B cell (primary cell): Measurements from ENCODE around the gene TSPAN18. TPM values are rescaled to one million over a fixed set of nuclear protein-coding genes. Genes with fewer than 3 reads are reported as not detected.

ENCODE experiments used
- ATAC-seq: fragments of 200-7000 bp; cut with Tn5 transposase; one replicate; pipeline ENCODE4 v1.10.0; 2021; ENCODE audit warnings: low read depth, mild to moderate bottlenecking, moderate number of reproducible peaks, moderate library complexity
- CTCF ChIA-PET: fragments of 350-600 bp; sonication (Branson Sonifier 250); formaldehyde crosslinking; loops from one replicate; lab custom pipeline; 2021; ENCODE audit warnings: antibody characterized with exemption, inconsistent platforms; lab: Charles Lee
- POLR2A ChIA-PET: fragments of 350-600 bp; sonication (Branson Sonifier 250); formaldehyde crosslinking; loops from one replicate; lab custom pipeline; 2021; ENCODE audit warnings: antibody characterized with exemption; lab: Charles Lee
- DNase-seq: peaks from one replicate; pipeline ENCODE4 v3.0.0; 2013
- H2AFZ ChIP-seq: 2 replicates; pipeline ENCODE4 v1.6.1; 2012; ENCODE audit warnings: mild to moderate bottlenecking, low read depth, low read length; ENCODE audit not compliant: insufficient read depth, poor library complexity, severe bottlenecking
- H3K27ac ChIP-seq, 2 donors: 1 replicate in 1 of 2; 2 replicates in 1 of 2; pipeline ENCODE4 v1.5.1; 2012 to 2013; ENCODE audit warnings: low read length in 2 of 2, mild to moderate bottlenecking in 2 of 2, moderate library complexity in 1 of 2
- H3K27me3 ChIP-seq, 4 experiments: fragments of 200-600 bp in 1 of 4; sonication (generic) in 1 of 4; replicated peaks in 1 of 4; 1 replicate in 2 of 4; 2 replicates in 2 of 4; pipeline versions ENCODE4 v1.6.1 to v1.7.0; 2013 to 2016; ENCODE audit warnings: low read length in 3 of 4, mild to moderate bottlenecking in 2 of 4, mixed read lengths in 1 of 4, moderate library complexity in 1 of 4; ENCODE audit not compliant: insufficient read depth in 4 of 4, control insufficient read depth in 3 of 4; ENCODE audit errors: control extremely low read depth in 1 of 4
- H3K36me3 ChIP-seq, 2 experiments: replicated peaks in 1 of 2; 1 replicate in 1 of 2; 2 replicates in 1 of 2; pipeline versions ENCODE4 v1.6.1 to v1.7.1; 2013; ENCODE audit warnings: low read length in 1 of 2; ENCODE audit not compliant: insufficient read depth in 2 of 2, control insufficient read depth in 1 of 2; ENCODE audit errors: control extremely low read depth in 1 of 2, extremely low read depth in 1 of 2
- H3K4me1 ChIP-seq, 2 donors: fragments of 200-600 bp in 1 of 2; sonication (generic) in 1 of 2; 1 replicate in 1 of 2; 2 replicates in 1 of 2; pipeline versions ENCODE4 v1.5.1 to v1.6.1; 2013 to 2017; ENCODE audit warnings: low read length in 2 of 2; ENCODE audit not compliant: control insufficient read depth in 2 of 2, insufficient read depth in 2 of 2
- H3K4me2 ChIP-seq: replicated peaks from 2 replicates; pipeline ENCODE3; 2012; ENCODE audit warnings: mild to moderate bottlenecking, low read depth, low read length; ENCODE audit not compliant: poor library complexity, severe bottlenecking
- H3K4me3 ChIP-seq, 5 experiments: fragments of 200-600 bp in 1 of 5; sonication (generic) in 1 of 5; 1 replicate in 3 of 5; 2 replicates in 2 of 5; pipeline versions ENCODE4 v1.5.1 to v1.7.0; 2011 to 2016; ENCODE audit warnings: low read length in 4 of 5, mild to moderate bottlenecking in 4 of 5, low read depth in 2 of 5, control low read depth in 1 of 5, moderate library complexity in 1 of 5; ENCODE audit not compliant: insufficient read depth in 1 of 5; ENCODE audit errors: control extremely low read depth in 1 of 5, extremely low read depth in 1 of 5
- H3K79me2 ChIP-seq: fragments of 200-600 bp; sonication (generic); one replicate; pipeline ENCODE4 v1.6.0; 2016; ENCODE audit warnings: low read length; ENCODE audit not compliant: control insufficient read depth, insufficient read depth
- H3K9ac ChIP-seq: fragments of 200-600 bp; sonication (generic); 2 replicates; pipeline ENCODE4 v1.6.1; 2017; ENCODE audit warnings: mild to moderate bottlenecking, low read length, moderate library complexity
- H3K9me3 ChIP-seq, 3 donors: one replicate each; pipeline versions ENCODE4 v1.6.1 to v1.7.1; 2013; ENCODE audit warnings: low read length in 2 of 3; ENCODE audit not compliant: control insufficient read depth in 2 of 3, insufficient read depth in 1 of 3; ENCODE audit errors: control extremely low read depth in 1 of 3
- H4K20me1 ChIP-seq: 2 replicates; pipeline ENCODE4 v1.6.0; 2012; ENCODE audit warnings: mild to moderate bottlenecking, low read length; ENCODE audit not compliant: insufficient read depth, control insufficient read depth, poor library complexity, severe bottlenecking
- H3K27ac Mint-ChIP-seq: one replicate; pipeline ENCODE4 v1.8.0; 2021; ENCODE audit warnings: mixed read lengths
- H3K27me3 Mint-ChIP-seq: one replicate; pipeline ENCODE4 v1.8.0; 2021; ENCODE audit warnings: mixed read lengths
- H3K4me1 Mint-ChIP-seq: one replicate; pipeline ENCODE4 v1.8.0; 2021; ENCODE audit warnings: mixed read lengths
- H3K4me3 Mint-ChIP-seq: one replicate; pipeline ENCODE4 v1.8.0; 2021; ENCODE audit warnings: mixed read lengths
- H3K9me3 Mint-ChIP-seq: one replicate; pipeline ENCODE4 v1.8.0; 2022; ENCODE audit warnings: mixed read lengths; ENCODE audit not compliant: insufficient read depth
- CTCF ChIP-seq: fragments of 200-600 bp; IDR thresholded peaks from one replicate; pipeline ENCODE4 v1.8.0; 2022; ENCODE audit warnings: antibody characterized with exemption, mild to moderate bottlenecking
- EZH2 ChIP-seq: IDR thresholded peaks from 2 replicates; pipeline ENCODE4 v1.6.1; 2012; ENCODE audit warnings: borderline replicate concordance, low read depth, mild to moderate bottlenecking, moderate library complexity, low read length; ENCODE audit not compliant: insufficient read depth, poor library complexity, severe bottlenecking
- WGBS: methylation state at CpG from one replicate; pipeline ENCODE4 v1.1.5; 2013; ENCODE audit warnings: missing lambda C conversion rate; ENCODE audit not compliant: insufficient coverage; 5-methylcytosine and 5-hydroxymethylcytosine counted together
- intact Hi-C: fragments of 100-400 bp; cut with micrococcal nuclease; formaldehyde crosslinking; loops from one replicate; pipeline ENCODE4 v1.10.0; 2022
- polyA plus RNA-seq: library from polyadenylated mRNA; depleted of rRNA; stranded (reverse); fragments of >200 nt; gene quantifications from 2 replicates; pipeline ENCODE4 v1.2.3, GENCODE V29; 2012
- total RNA-seq, 2 donors: library from RNA; stranded (reverse); fragments of 120-200 nt in 1 of 2; gene quantifications; 1 replicate in 1 of 2; 2 replicates in 1 of 2; pipeline versions ENCODE4 v1.2.3 to v1.2.4, GENCODE V29; 2013 to 2022

Gene TSPAN18
- total and polyA plus RNA-seq, 2 donors (not counting 1 experiment from before 2014, with no cell fraction given): 0.75 to 2.0 TPM

DNA sequence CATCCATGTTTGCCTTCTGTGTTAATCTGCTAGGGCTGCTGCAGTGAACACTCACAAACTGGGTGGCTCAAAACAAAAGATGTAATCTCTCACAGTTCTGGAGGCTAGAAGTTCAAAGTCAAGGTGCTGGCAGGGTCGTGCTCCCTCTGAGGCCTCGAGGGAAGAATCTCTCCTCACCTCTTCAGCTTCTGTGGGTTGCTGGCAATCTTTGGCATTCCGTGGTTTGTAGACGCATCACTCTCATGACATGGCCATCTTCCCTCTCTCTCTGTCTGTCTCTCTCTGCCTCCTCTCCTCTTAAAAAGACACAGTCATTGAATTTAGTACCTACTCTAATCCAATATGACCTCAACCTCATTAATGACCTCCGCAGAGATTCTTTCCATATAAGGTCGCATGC is 78.8 kb downstream of the TSPAN18 start:
- Mint-ChIP-seq H3K4me3 (no peak overlapping the region), H3K9me3 (no peaks in the 10 kb centered on the region), H3K27me3 (peaks cover 14% of the 10 kb centered on the region), H3K4me1 (no peaks in the 10 kb centered on the region), H3K27ac (no peak overlapping the region)
- H3K79me2 ChIP-seq: no peaks in the 10 kb centered on the region
- ATAC-seq (no peak), DNase-seq (no peak)
- no peak overlapping the region for H3K9ac ChIP-seq
- intact Hi-C loops: no loop called here
- no peak overlapping the region for H2AFZ ChIP-seq
- ChIA-PET CTCF (no interaction called here), POLR2A (no interaction called here)
- H3K9me3 ChIP-seq: no peaks in the 10 kb centered on the region
- H3K4me3 ChIP-seq: no peak overlapping the region
- peaks cover 0 to 2% (median 0%) of the 10 kb centered on the region in 4 experiments for H3K27me3 ChIP-seq
- TF ChIP-seq EZH2 (no peak), CTCF (no peak)
- H3K4me1 ChIP-seq: no peaks in the 10 kb centered on the region
- H3K4me2 ChIP-seq: no peak overlapping the region
- no peaks in the 10 kb centered on the region for H4K20me1 ChIP-seq
- WGBS: 86% methylated on average over 6 of the region's 6 CpGs
- no peaks in the 10 kb centered on the region for H3K36me3 ChIP-seq
- H3K27ac ChIP-seq: no peak overlapping the region

DNA sequence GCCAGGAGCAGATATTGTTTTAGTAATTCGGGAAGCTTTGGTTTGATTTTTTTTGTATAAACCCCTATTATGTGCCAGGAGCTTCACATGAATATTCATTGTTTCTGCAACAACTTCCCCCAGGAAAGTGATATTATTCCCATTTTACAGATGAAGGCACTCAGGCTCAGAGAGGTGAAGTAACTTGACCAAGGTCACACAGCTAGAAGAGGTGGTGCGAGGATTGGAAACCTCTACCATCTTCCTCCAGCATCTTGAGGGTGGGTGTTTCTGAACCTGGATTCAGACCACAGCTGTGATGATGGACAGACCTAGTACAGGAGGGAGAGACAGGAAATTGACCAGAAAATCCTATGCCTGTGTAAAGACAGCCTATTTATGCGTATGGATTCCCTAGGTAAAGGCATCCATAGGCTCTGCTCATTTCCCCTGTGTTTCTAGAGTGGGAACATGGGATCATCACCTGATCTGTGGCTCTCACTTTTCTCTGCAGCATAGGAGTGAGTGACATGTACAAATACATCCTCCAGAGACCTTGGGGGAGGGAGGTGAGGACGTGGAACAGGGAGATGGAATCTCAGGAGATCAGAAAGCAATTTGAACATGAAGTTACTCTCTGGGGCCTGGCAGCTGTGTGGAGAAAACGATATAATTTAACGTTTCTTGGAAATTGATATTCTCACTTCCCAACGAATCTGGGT is 81.4 kb downstream of the TSPAN18 start:
- peaks cover 0 to 2% (median 0%) of the 10 kb centered on the region in 4 experiments for H3K27me3 ChIP-seq
- no peak for TF ChIP-seq EZH2
- TF ChIP-seq CTCF: no peak
- 90% methylated on average over 4 of the region's 7 CpGs for WGBS
- Mint-ChIP-seq H3K4me1 (no peaks in the 10 kb centered on the region), H3K9me3 (no peaks in the 10 kb centered on the region), H3K4me3 (no peak overlapping the region), H3K27ac (no peak overlapping the region), H3K27me3 (peaks cover 5% of the 10 kb centered on the region)
- H3K9ac ChIP-seq: no peak overlapping the region
- no peaks in the 10 kb centered on the region for H4K20me1 ChIP-seq
- intact Hi-C loops: no loop called here
- ChIA-PET CTCF (no interaction called here), POLR2A (no interaction called here)
- no peak overlapping the region for H3K4me2 ChIP-seq
- H3K4me3 ChIP-seq: no peak overlapping the region
- H3K36me3 ChIP-seq: no peaks in the 10 kb centered on the region
- no peaks in the 10 kb centered on the region for H3K4me1 ChIP-seq
- H3K27ac ChIP-seq: no peak overlapping the region
- DNase-seq (no peak), ATAC-seq (no peak)
- no peaks in the 10 kb centered on the region for H3K9me3 ChIP-seq
- H3K79me2 ChIP-seq: no peaks in the 10 kb centered on the region
- no peak overlapping the region for H2AFZ ChIP-seq
